Measurements from ENCODE around the gene EVPLL.
"Not testable (repeated sequence)": the region's sequence is repeated elsewhere in the genome, so short reads cannot be mapped to it uniquely, and the experiment has no call there.

Gene EVPLL

DNA sequence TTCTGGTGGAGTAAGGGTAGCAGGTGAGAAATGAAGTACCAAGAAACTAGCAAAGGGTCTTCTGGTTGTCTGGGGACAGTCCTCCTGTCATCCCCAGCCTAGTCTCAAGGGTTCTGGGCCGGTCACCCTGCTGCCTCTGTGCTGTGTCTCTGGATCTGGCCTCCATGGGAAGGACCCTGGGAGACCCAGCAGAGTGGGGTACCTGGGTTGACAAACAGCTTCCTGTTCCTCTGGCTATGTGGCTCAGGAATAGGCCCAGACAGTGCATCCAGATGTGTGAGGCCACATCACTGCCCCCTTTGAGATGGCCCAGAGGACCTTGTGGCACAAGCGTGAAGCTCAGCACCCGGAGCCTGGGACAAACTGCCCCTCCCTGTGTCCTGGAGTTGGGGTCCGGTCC, 10.7 kb downstream of the EVPLL start:
- H3K4me1 ChIP-seq (ENCODE audit: control insufficient read depth, insufficient read depth, low read length, poor library complexity, severe bottlenecking); H3K9me3 ChIP-seq (ENCODE audit: control insufficient read depth, low read length); H3K4me3 ChIP-seq (ENCODE audit: insufficient read depth, low read depth, low read length, poor library complexity, severe bottlenecking); DNase-seq; H3K27ac ChIP-seq (ENCODE audit: insufficient read depth, low read length, poor library complexity, severe bottlenecking); H3K36me3 ChIP-seq (ENCODE audit: control insufficient read depth, insufficient read depth, low read length); H3K27me3 ChIP-seq (replicated peaks; ENCODE audit: control insufficient read depth, insufficient read depth, low read length, poor library complexity, severe bottlenecking): not testable (repeated sequence)

DNA sequence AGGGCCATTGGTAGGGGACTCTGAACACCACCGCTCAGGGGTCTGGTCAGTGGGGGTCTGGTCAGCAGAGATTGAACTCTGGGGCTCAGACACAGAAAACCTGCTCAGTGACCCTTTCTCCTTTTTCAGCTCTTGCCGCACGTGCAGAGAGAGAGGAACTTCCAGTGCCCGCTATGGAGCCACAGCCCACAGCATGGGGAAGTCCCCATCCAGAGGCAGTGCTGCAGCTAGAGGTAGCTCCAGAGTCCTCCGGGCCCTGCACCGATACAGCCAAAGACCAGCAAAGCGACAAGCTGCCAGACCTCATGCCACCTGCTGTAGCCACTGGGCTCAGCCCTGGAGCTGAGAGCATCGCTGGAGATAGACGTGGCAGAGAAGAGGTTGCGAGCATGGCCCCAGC, 11.2 kb downstream of the EVPLL start:
- not testable (repeated sequence) for H3K36me3 ChIP-seq (ENCODE audit: control insufficient read depth, insufficient read depth, low read length); H3K27me3 ChIP-seq (replicated peaks; ENCODE audit: control insufficient read depth, insufficient read depth, low read length, poor library complexity, severe bottlenecking); H3K9me3 ChIP-seq (ENCODE audit: control insufficient read depth, low read length); H3K4me1 ChIP-seq (ENCODE audit: control insufficient read depth, insufficient read depth, low read length, poor library complexity, severe bottlenecking); H3K4me3 ChIP-seq (ENCODE audit: insufficient read depth, low read depth, low read length, poor library complexity, severe bottlenecking); DNase-seq; H3K27ac ChIP-seq (ENCODE audit: insufficient read depth, low read length, poor library complexity, severe bottlenecking)

DNA sequence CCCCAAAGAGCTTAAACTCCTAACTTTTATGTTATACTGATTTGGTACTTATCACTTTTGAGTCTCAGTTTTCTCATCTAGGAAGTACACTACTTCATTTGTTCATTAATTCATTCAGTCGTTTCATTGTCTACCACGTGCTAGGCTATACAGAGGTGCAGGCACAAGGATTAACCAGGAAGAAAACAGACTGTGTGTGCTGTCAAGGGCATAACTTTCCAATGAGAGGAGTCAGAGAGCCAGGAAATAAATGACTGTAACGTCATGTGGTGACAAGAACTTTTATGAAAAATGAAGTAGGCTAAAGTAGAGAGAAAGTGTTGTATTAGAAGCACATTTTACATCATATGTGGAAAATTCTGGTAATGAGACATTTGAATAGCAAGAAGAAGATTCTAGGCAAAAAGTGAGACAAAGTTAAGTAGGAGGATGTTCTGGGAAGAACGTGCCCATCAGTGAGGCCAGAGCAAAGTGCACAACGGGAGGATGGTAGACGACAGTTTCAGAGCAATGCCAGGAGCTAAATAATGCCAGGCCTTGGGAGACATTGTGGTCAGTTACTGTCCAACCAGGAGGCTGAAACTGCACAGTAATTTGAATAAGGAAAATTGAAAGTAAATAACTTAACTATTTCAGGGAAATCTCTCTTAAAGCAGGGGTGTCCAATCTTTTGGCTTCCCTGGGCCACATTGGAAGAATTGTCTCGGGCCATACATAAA, 24.5 kb downstream of the EVPLL start:
- DNase-seq; H3K27me3 ChIP-seq (replicated peaks; ENCODE audit: control insufficient read depth, insufficient read depth, low read length, poor library complexity, severe bottlenecking); H3K4me3 ChIP-seq (ENCODE audit: insufficient read depth, low read depth, low read length, poor library complexity, severe bottlenecking); H3K9me3 ChIP-seq (ENCODE audit: control insufficient read depth, low read length); H3K27ac ChIP-seq (ENCODE audit: insufficient read depth, low read length, poor library complexity, severe bottlenecking); H3K4me1 ChIP-seq (ENCODE audit: control insufficient read depth, insufficient read depth, low read length, poor library complexity, severe bottlenecking); H3K36me3 ChIP-seq (ENCODE audit: control insufficient read depth, insufficient read depth, low read length): not testable (repeated sequence)

GRCh38 chr17:18403166-18403565, 25.6 kb downstream of the EVPLL start:
- not testable (repeated sequence) for DNase-seq; H3K27ac ChIP-seq (ENCODE audit: insufficient read depth, low read length, poor library complexity, severe bottlenecking); H3K36me3 ChIP-seq (ENCODE audit: control insufficient read depth, insufficient read depth, low read length); H3K4me3 ChIP-seq (ENCODE audit: insufficient read depth, low read depth, low read length, poor library complexity, severe bottlenecking); H3K4me1 ChIP-seq (ENCODE audit: control insufficient read depth, insufficient read depth, low read length, poor library complexity, severe bottlenecking); H3K9me3 ChIP-seq (ENCODE audit: control insufficient read depth, low read length); H3K27me3 ChIP-seq (replicated peaks; ENCODE audit: control insufficient read depth, insufficient read depth, low read length, poor library complexity, severe bottlenecking)

DNA sequence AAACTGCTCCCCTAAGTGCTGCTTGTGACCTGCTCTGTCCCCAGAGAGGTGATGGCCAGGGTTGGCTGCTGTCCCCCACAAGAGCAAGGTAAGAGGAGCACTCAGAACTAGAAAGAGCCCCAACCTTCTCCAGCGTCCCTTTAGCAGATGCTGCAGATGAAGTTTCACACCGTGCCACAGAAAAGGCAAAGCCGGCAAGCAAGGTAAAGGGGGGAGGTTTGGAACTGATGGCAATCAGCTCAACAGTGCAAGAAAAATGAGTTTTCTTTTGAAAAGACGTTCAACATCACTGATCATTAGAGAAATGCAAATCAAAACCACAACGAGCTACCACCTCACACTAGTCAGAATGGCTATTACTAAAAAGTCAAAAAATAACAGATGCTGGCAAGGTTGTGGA, 26.0 kb downstream of the EVPLL start:
- H3K4me3 ChIP-seq (ENCODE audit: insufficient read depth, low read depth, low read length, poor library complexity, severe bottlenecking); DNase-seq; H3K9me3 ChIP-seq (ENCODE audit: control insufficient read depth, low read length); H3K36me3 ChIP-seq (ENCODE audit: control insufficient read depth, insufficient read depth, low read length); H3K4me1 ChIP-seq (ENCODE audit: control insufficient read depth, insufficient read depth, low read length, poor library complexity, severe bottlenecking); H3K27me3 ChIP-seq (replicated peaks; ENCODE audit: control insufficient read depth, insufficient read depth, low read length, poor library complexity, severe bottlenecking); H3K27ac ChIP-seq (ENCODE audit: insufficient read depth, low read length, poor library complexity, severe bottlenecking): not testable (repeated sequence)

DNA sequence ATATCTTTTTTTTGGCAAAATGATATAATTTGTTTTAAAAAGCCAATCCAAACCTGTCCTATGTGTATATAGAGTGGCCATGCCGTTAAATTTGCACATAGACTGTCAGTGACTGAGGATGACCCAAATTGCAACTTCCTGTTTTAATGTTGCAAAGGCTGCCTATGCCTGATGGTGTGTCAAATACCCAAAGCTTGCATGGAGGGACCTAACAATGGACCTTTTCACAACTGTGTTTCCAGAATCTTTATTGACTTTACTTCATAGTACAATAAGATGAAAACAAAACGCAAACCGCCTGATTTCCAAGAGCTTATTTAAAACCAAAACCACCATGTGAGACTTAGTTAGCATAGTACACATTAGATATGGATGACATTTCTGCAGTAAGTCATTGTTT, 31.3 kb downstream of the EVPLL start:
- not testable (repeated sequence) for DNase-seq

DNA sequence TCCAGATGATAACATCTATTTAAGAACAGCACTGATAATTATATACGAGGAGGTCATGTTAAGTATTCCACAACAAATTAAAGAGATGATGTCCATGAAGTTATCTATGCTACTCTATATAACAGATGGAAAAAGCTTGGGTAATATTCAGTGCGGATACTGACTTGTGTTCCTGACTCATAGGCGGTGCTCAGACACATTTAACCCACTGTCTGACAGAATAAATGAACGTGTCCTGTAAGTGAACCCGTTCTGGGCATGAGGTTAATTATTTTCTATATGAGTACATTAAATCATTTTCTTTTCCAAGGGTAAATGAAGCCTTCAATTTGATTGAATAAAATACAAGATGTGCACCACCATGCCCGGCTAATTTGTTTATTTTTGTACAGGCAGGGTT, 31.7 kb downstream of the EVPLL start:
- not testable (repeated sequence) for H3K27ac ChIP-seq (ENCODE audit: insufficient read depth, low read length, poor library complexity, severe bottlenecking); H3K9me3 ChIP-seq (ENCODE audit: control insufficient read depth, low read length); H3K4me3 ChIP-seq (ENCODE audit: insufficient read depth, low read depth, low read length, poor library complexity, severe bottlenecking); DNase-seq; H3K27me3 ChIP-seq (replicated peaks; ENCODE audit: control insufficient read depth, insufficient read depth, low read length, poor library complexity, severe bottlenecking); H3K36me3 ChIP-seq (ENCODE audit: control insufficient read depth, insufficient read depth, low read length); H3K4me1 ChIP-seq (ENCODE audit: control insufficient read depth, insufficient read depth, low read length, poor library complexity, severe bottlenecking)

More for the DNA sequence above, 31.3 kb downstream of the EVPLL start:
- H3K4me3 ChIP-seq (ENCODE audit: insufficient read depth, low read depth, low read length, poor library complexity, severe bottlenecking); H3K36me3 ChIP-seq (ENCODE audit: control insufficient read depth, insufficient read depth, low read length); H3K27me3 ChIP-seq (replicated peaks; ENCODE audit: control insufficient read depth, insufficient read depth, low read length, poor library complexity, severe bottlenecking); H3K4me1 ChIP-seq (ENCODE audit: control insufficient read depth, insufficient read depth, low read length, poor library complexity, severe bottlenecking); H3K27ac ChIP-seq (ENCODE audit: insufficient read depth, low read length, poor library complexity, severe bottlenecking); H3K9me3 ChIP-seq (ENCODE audit: control insufficient read depth, low read length): not testable (repeated sequence)

DNA sequence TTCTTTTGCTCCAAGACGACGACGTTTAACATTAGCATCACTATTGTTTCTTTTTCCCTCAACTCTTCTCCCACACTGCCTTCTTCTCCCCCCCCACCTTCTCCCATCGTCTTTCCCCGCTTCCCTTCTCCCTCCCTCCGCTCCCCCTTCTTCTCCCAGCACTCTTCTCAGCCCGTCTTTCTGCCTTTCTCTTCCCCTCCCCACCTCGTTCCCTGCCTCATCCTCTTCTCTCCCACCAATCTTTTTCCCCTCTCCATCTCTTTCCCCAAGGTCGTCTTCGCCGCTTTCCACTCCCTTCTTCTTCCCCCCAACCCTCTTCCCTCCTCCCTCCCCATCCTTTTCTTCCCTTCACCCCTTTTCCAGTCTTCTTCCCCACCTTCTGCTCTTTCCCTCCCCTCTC, 33.2 kb downstream of the EVPLL start:
- not testable (repeated sequence) for H3K27me3 ChIP-seq (replicated peaks; ENCODE audit: control insufficient read depth, insufficient read depth, low read length, poor library complexity, severe bottlenecking); DNase-seq; H3K27ac ChIP-seq (ENCODE audit: insufficient read depth, low read length, poor library complexity, severe bottlenecking); H3K4me3 ChIP-seq (ENCODE audit: insufficient read depth, low read depth, low read length, poor library complexity, severe bottlenecking); H3K4me1 ChIP-seq (ENCODE audit: control insufficient read depth, insufficient read depth, low read length, poor library complexity, severe bottlenecking); H3K36me3 ChIP-seq (ENCODE audit: control insufficient read depth, insufficient read depth, low read length); H3K9me3 ChIP-seq (ENCODE audit: control insufficient read depth, low read length)

DNA sequence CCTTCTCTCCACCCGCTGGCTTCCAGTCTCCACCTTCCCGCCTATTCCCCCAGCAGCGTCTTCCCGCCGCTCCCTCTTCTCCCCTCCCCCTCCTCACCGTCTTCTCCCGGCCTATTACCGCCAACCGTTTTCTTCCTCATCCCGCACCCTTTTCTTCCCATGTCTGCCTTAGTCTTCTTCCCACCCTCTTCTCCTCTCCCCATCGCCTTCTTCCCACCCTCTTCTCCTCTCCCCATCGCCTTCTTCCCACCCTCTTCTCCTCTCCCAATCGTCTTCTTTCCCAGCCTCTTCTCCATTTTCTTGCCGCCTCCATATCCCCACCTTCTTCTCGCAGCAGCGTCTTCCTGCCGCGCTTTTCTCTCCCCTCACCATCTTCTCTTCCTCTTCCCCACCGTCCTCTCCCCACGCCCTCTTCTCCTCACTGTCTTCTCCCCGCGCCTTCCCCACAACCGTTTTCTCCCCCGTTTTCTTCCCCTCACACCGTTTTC, 33.8 kb downstream of the EVPLL start:
- H3K27ac ChIP-seq (ENCODE audit: insufficient read depth, low read length, poor library complexity, severe bottlenecking) = peak overlapping the region; percentile 37
- DNase-seq; H3K9me3 ChIP-seq (ENCODE audit: control insufficient read depth, low read length); H3K4me1 ChIP-seq (ENCODE audit: control insufficient read depth, insufficient read depth, low read length, poor library complexity, severe bottlenecking); H3K27me3 ChIP-seq (replicated peaks; ENCODE audit: control insufficient read depth, insufficient read depth, low read length, poor library complexity, severe bottlenecking); H3K36me3 ChIP-seq (ENCODE audit: control insufficient read depth, insufficient read depth, low read length): not testable (repeated sequence)
- H3K4me3 ChIP-seq (ENCODE audit: insufficient read depth, low read depth, low read length, poor library complexity, severe bottlenecking) = peak overlapping the region; percentile 66

GRCh38 chr17:18412001-18412538, 34.5 kb downstream of the EVPLL start:
- DNase-seq; H3K9me3 ChIP-seq (ENCODE audit: control insufficient read depth, low read length); H3K36me3 ChIP-seq (ENCODE audit: control insufficient read depth, insufficient read depth, low read length); H3K27me3 ChIP-seq (replicated peaks; ENCODE audit: control insufficient read depth, insufficient read depth, low read length, poor library complexity, severe bottlenecking); H3K4me1 ChIP-seq (ENCODE audit: control insufficient read depth, insufficient read depth, low read length, poor library complexity, severe bottlenecking); H3K27ac ChIP-seq (ENCODE audit: insufficient read depth, low read length, poor library complexity, severe bottlenecking): not testable (repeated sequence)
- H3K4me3 ChIP-seq (ENCODE audit: insufficient read depth, low read depth, low read length, poor library complexity, severe bottlenecking) = peak overlapping the region; percentile 66

Measured in effector memory CD4-positive, alpha-beta T cell (primary cell).